Tibial nerve (tissue), 3 donors: ENCODE data around the gene YY1AP1.

Source experiments
- POLR2A ChIP-seq, 2 donors: fragments of 450-650 bp; IDR thresholded peaks; one replicate each; pipeline ENCODE4 v1.6.1; 2017; ENCODE audit warnings: antibody characterized with exemption in 2 of 2, mild to moderate bottlenecking in 2 of 2, moderate library complexity in 2 of 2
- TF ChIP-seq, protein P1 (sequence below), 5 experiments: fragments of 200-600 bp in 3 of 5; fragments of 450-650 bp in 2 of 5; sonication (generic) in 3 of 5; IDR thresholded peaks; one replicate each; pipeline ENCODE4 v1.5.1; 2016 to 2019; ENCODE audit warnings: antibody characterized with exemption in 5 of 5, mild to moderate bottlenecking in 3 of 5, moderate library complexity in 2 of 5

DNA sequence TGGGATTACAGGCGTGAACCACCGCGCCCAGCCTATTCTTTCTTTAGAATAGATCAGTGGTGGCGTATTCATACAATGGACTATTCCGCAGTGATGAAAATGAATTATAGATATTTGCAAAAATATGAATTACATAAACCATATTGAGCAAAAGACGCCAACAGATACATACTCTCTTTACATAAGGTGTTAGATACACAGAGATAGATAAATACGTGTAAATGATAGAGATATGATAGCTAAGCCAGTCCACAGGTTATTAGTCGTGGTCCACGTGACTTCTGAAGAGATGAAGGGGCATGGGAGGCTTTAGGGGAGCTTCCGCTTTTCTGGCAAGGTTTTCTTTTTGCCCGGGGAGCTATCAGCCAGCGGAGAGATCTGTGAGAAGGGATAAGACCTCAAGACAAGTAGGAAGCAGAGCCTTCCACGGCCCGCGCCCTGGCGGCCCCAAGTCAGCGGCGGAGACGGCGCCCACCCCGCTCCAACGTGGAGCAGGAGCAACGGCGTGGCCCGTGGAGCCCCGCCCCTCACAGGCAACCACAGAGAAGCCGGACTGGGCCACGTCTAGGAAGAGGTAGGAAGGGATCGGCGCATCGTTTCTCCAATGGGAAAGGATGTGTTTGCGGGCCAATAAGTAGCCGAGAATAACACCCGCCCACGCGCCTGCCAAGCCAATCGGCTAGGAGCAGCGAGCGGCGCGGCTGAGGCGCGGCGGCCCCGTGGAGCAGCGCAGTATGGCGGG is 78.9 kb downstream of the YY1AP1 start, which contains the start of gene MSTO1:
- TF ChIP-seq POLR2A (IDR thresholded peaks at IDR 0.05) = peak in 1 of 2 donors; percentile 47
- TF ChIP-seq, protein P1, sequence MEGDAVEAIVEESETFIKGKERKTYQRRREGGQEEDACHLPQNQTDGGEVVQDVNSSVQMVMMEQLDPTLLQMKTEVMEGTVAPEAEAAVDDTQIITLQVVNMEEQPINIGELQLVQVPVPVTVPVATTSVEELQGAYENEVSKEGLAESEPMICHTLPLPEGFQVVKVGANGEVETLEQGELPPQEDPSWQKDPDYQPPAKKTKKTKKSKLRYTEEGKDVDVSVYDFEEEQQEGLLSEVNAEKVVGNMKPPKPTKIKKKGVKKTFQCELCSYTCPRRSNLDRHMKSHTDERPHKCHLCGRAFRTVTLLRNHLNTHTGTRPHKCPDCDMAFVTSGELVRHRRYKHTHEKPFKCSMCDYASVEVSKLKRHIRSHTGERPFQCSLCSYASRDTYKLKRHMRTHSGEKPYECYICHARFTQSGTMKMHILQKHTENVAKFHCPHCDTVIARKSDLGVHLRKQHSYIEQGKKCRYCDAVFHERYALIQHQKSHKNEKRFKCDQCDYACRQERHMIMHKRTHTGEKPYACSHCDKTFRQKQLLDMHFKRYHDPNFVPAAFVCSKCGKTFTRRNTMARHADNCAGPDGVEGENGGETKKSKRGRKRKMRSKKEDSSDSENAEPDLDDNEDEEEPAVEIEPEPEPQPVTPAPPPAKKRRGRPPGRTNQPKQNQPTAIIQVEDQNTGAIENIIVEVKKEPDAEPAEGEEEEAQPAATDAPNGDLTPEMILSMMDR (IDR thresholded peaks at IDR 0.05) = peak in 2 of 5 experiments; percentile 17 to 36
